ENCODE measurements around the gene LRRC1.

The LRRC1 gene

GRCh38 chr6:53930330-53930729, 135.5 kb downstream of the LRRC1 start:
- Mint-ChIP-seq H3K9me3 (no peaks in the 10 kb centered on the region), H3K27ac (ENCODE audit: low read depth) (no peak overlapping the region), H3K36me3 (ENCODE audit: insufficient read depth) (no peaks in the 10 kb centered on the region), H3K4me1 (no peaks in the 10 kb centered on the region), H3K4me3 (no peak overlapping the region), H3K27me3 (no peaks in the 10 kb centered on the region)
- DNase-seq (ENCODE audit: low spot score in 2 of 2) (no peak), ATAC-seq (replicated peaks; ENCODE audit: extremely low read depth, poor library complexity, severe bottlenecking) (no peak)

- no peak overlapping the region for H3K4me3 Mint-ChIP-seq
- H3K9me3 Mint-ChIP-seq, result no peaks in the 10 kb centered on the region
Observed at GRCh38 chr6:53931086-53931485, 136.3 kb downstream of the LRRC1 start.

GRCh38 chr6:53932516-53932915, 137.7 kb downstream of the LRRC1 start:
- Mint-ChIP-seq H3K27me3 (no peaks in the 10 kb centered on the region), H3K27ac (ENCODE audit: low read depth) (no peak overlapping the region), H3K4me3 (no peak overlapping the region), H3K36me3 (ENCODE audit: insufficient read depth) (no peaks in the 10 kb centered on the region), H3K9me3 (no peaks in the 10 kb centered on the region), H3K4me1 (no peaks in the 10 kb centered on the region)
- ATAC-seq (replicated peaks; ENCODE audit: extremely low read depth, poor library complexity, severe bottlenecking) (no peak), DNase-seq (ENCODE audit: low spot score in 2 of 2) (no peak)

More at GRCh38 chr6:53931086-53931485, 136.3 kb downstream of the LRRC1 start:
- no peaks in the 10 kb centered on the region for H3K27me3 Mint-ChIP-seq
- no peaks in the 10 kb centered on the region for H3K4me1 Mint-ChIP-seq
- no peaks in the 10 kb centered on the region for H3K36me3 Mint-ChIP-seq (ENCODE audit: insufficient read depth)
- H3K27ac Mint-ChIP-seq (ENCODE audit: low read depth), result no peak overlapping the region
- DNase-seq (ENCODE audit: low spot score in 2 of 2) (no peak), ATAC-seq (replicated peaks; ENCODE audit: extremely low read depth, poor library complexity, severe bottlenecking) (no peak)

- no peaks in the 10 kb centered on the region for H3K27me3 Mint-ChIP-seq
- H3K27ac Mint-ChIP-seq (ENCODE audit: low read depth), result no peak overlapping the region
- H3K9me3 Mint-ChIP-seq, result no peaks in the 10 kb centered on the region
- H3K4me3 Mint-ChIP-seq, result no peak overlapping the region
- DNase-seq (ENCODE audit: low spot score in 2 of 2) (no peak), ATAC-seq (replicated peaks; ENCODE audit: extremely low read depth, poor library complexity, severe bottlenecking) (no peak)
- no peaks in the 10 kb centered on the region for H3K4me1 Mint-ChIP-seq
- no peaks in the 10 kb centered on the region for H3K36me3 Mint-ChIP-seq (ENCODE audit: insufficient read depth)
Observed at GRCh38 chr6:53934023-53934422, 139.2 kb downstream of the LRRC1 start.

GRCh38 chr6:53937461-53937860, 142.7 kb downstream of the LRRC1 start:
- no peaks in the 10 kb centered on the region for H3K9me3 Mint-ChIP-seq
- DNase-seq (ENCODE audit: low spot score in 2 of 2) (no peak), ATAC-seq (replicated peaks; ENCODE audit: extremely low read depth, poor library complexity, severe bottlenecking) (no peak)
- H3K4me1 Mint-ChIP-seq, result no peaks in the 10 kb centered on the region
- no peak overlapping the region for H3K27ac Mint-ChIP-seq (ENCODE audit: low read depth)
- no peaks in the 10 kb centered on the region for H3K36me3 Mint-ChIP-seq (ENCODE audit: insufficient read depth)
- H3K4me3 Mint-ChIP-seq, result no peak overlapping the region
- H3K27me3 Mint-ChIP-seq, result peaks cover 6% of the 10 kb centered on the region

GRCh38 chr6:53938810-53939209, 144.0 kb downstream of the LRRC1 start:
- ATAC-seq (replicated peaks; ENCODE audit: extremely low read depth, poor library complexity, severe bottlenecking), result no peak
- H3K36me3 Mint-ChIP-seq (ENCODE audit: insufficient read depth), result no peaks in the 10 kb centered on the region
- H3K4me1 Mint-ChIP-seq, result no peaks in the 10 kb centered on the region
- no peaks in the 10 kb centered on the region for H3K9me3 Mint-ChIP-seq
- no peak overlapping the region for H3K4me3 Mint-ChIP-seq
- DNase-seq (ENCODE audit: low spot score in 2 of 2), result no peak
- no peak overlapping the region for H3K27ac Mint-ChIP-seq (ENCODE audit: low read depth)
- H3K27me3 Mint-ChIP-seq, result peaks cover 19% of the 10 kb centered on the region

GRCh38 chr6:53939830-53940229, 145.0 kb downstream of the LRRC1 start:
- no peak for DNase-seq (ENCODE audit: low spot score in 2 of 2)
- H3K4me1 Mint-ChIP-seq, result no peaks in the 10 kb centered on the region
- H3K27me3 Mint-ChIP-seq, result peaks cover 19% of the 10 kb centered on the region
- no peak overlapping the region for H3K4me3 Mint-ChIP-seq
- H3K27ac Mint-ChIP-seq (ENCODE audit: low read depth), result no peak overlapping the region
- H3K9me3 Mint-ChIP-seq, result no peaks in the 10 kb centered on the region
- H3K36me3 Mint-ChIP-seq (ENCODE audit: insufficient read depth), result no peaks in the 10 kb centered on the region
- no peak for ATAC-seq (replicated peaks; ENCODE audit: extremely low read depth, poor library complexity, severe bottlenecking)

GRCh38 chr6:53943395-53943794, 148.6 kb downstream of the LRRC1 start:
- DNase-seq (ENCODE audit: low spot score in 2 of 2), result no peak
- H3K4me3 Mint-ChIP-seq, result no peak overlapping the region
- no peaks in the 10 kb centered on the region for H3K36me3 Mint-ChIP-seq (ENCODE audit: insufficient read depth)

GRCh38 chr6:53944091-53944490, 149.3 kb downstream of the LRRC1 start:
- ATAC-seq (replicated peaks; ENCODE audit: extremely low read depth, poor library complexity, severe bottlenecking), result no peak
- Mint-ChIP-seq H3K9me3 (no peaks in the 10 kb centered on the region), H3K27ac (ENCODE audit: low read depth) (no peak overlapping the region), H3K4me1 (no peaks in the 10 kb centered on the region), H3K36me3 (ENCODE audit: insufficient read depth) (no peaks in the 10 kb centered on the region), H3K4me3 (no peak overlapping the region), H3K27me3 (peaks cover 42% of the 10 kb centered on the region)
- no peak for DNase-seq (ENCODE audit: low spot score in 2 of 2)

More at GRCh38 chr6:53943395-53943794, 148.6 kb downstream of the LRRC1 start:
- no peak for ATAC-seq (replicated peaks; ENCODE audit: extremely low read depth, poor library complexity, severe bottlenecking)
- H3K27ac Mint-ChIP-seq (ENCODE audit: low read depth), result no peak overlapping the region
- H3K27me3 Mint-ChIP-seq, result peaks cover 42% of the 10 kb centered on the region
- no peaks in the 10 kb centered on the region for H3K9me3 Mint-ChIP-seq
- H3K4me1 Mint-ChIP-seq, result no peaks in the 10 kb centered on the region

- no peaks in the 10 kb centered on the region for H3K9me3 Mint-ChIP-seq
- DNase-seq (ENCODE audit: low spot score in 2 of 2) (no peak), ATAC-seq (replicated peaks; ENCODE audit: extremely low read depth, poor library complexity, severe bottlenecking) (no peak)
- peaks cover 42% of the 10 kb centered on the region for H3K27me3 Mint-ChIP-seq
- H3K36me3 Mint-ChIP-seq (ENCODE audit: insufficient read depth), result no peaks in the 10 kb centered on the region
- no peaks in the 10 kb centered on the region for H3K4me1 Mint-ChIP-seq
- H3K4me3 Mint-ChIP-seq, result no peak overlapping the region
- no peak overlapping the region for H3K27ac Mint-ChIP-seq (ENCODE audit: low read depth)
Observed at GRCh38 chr6:53944543-53944942, 149.7 kb downstream of the LRRC1 start.

- Mint-ChIP-seq H3K27me3 (peaks cover 42% of the 10 kb centered on the region), H3K9me3 (no peaks in the 10 kb centered on the region), H3K4me1 (no peaks in the 10 kb centered on the region), H3K27ac (ENCODE audit: low read depth) (no peak overlapping the region), H3K36me3 (ENCODE audit: insufficient read depth) (no peaks in the 10 kb centered on the region), H3K4me3 (no peak overlapping the region)
- ATAC-seq (replicated peaks; ENCODE audit: extremely low read depth, poor library complexity, severe bottlenecking) (no peak), DNase-seq (ENCODE audit: low spot score in 2 of 2) (no peak)
Observed at GRCh38 chr6:53945765-53946407, 151.1 kb downstream of the LRRC1 start.

- ATAC-seq (replicated peaks; ENCODE audit: extremely low read depth, poor library complexity, severe bottlenecking) (no peak), DNase-seq (ENCODE audit: low spot score in 2 of 2) (no peak)
- Mint-ChIP-seq H3K9me3 (no peaks in the 10 kb centered on the region), H3K4me1 (no peaks in the 10 kb centered on the region), H3K36me3 (ENCODE audit: insufficient read depth) (no peaks in the 10 kb centered on the region), H3K27me3 (peaks cover 33% of the 10 kb centered on the region), H3K4me3 (no peak overlapping the region), H3K27ac (ENCODE audit: low read depth) (no peak overlapping the region)
Observed at GRCh38 chr6:53947780-53948179, 153.0 kb downstream of the LRRC1 start.

GRCh38 chr6:53951383-53951782, 156.6 kb downstream of the LRRC1 start:
- no peak overlapping the region for H3K4me3 Mint-ChIP-seq
- H3K27ac Mint-ChIP-seq (ENCODE audit: low read depth), result no peak overlapping the region
- no peak for DNase-seq (ENCODE audit: low spot score in 2 of 2)
- H3K36me3 Mint-ChIP-seq (ENCODE audit: insufficient read depth), result no peaks in the 10 kb centered on the region
- no peaks in the 10 kb centered on the region for H3K9me3 Mint-ChIP-seq
- no peaks in the 10 kb centered on the region for H3K4me1 Mint-ChIP-seq
- ATAC-seq (replicated peaks; ENCODE audit: extremely low read depth, poor library complexity, severe bottlenecking), result no peak
- H3K27me3 Mint-ChIP-seq, result peaks cover 14% of the 10 kb centered on the region

Measured in central memory CD8-positive, alpha-beta T cell (primary cell).